Left renal pelvis (tissue), 4 donors: ENCODE results near the gene ANKS1B. TPM values are rescaled to one million over a fixed set of nuclear protein-coding genes. Genes with fewer than 3 reads are reported as not detected.
"Not testable (repeated sequence)": the region's sequence is repeated elsewhere in the genome, so short reads cannot be mapped to it uniquely, and the experiment has no call there.

ENCODE experiments used
- DNase-seq, 4 donors: peaks; one replicate each; pipeline ENCODE4 v3.0.0-alpha.2; 2013; ENCODE audit warnings: low read depth in 4 of 4, low spot score in 3 of 4
- polyA plus RNA-seq, 4 donors: library from polyadenylated mRNA; unstranded; fragments of 120-200 nt; gene quantifications; one replicate each; pipeline ENCODE4 v1.2.1, GENCODE V29; 2013; ENCODE audit not compliant: insufficient read length in 4 of 4

ANKS1B gene
- polyA plus RNA-seq, 4 donors, result 3.7 to 6.3 (median 4.7) TPM

- no peak for DNase-seq
Measured at GRCh38 chr12:99768758-99769157, 216.0 kb downstream of the ANKS1B start.

GRCh38 chr12:99767809-99768208, 216.9 kb downstream of the ANKS1B start:
- DNase-seq, result peak in 1 of 4 donors; percentile 7

GRCh38 chr12:99766408-99766807, 218.3 kb downstream of the ANKS1B start:
- DNase-seq, result no peak

- no peak for DNase-seq
Measured at GRCh38 chr12:99765469-99766114, 219.1 kb downstream of the ANKS1B start.

- DNase-seq, result no peak
Measured at GRCh38 chr12:99759444-99759843, 225.3 kb downstream of the ANKS1B start.

GRCh38 chr12:99758997-99759396, 225.7 kb downstream of the ANKS1B start:
- no peak for DNase-seq

GRCh38 chr12:99752740-99753139, 232.0 kb downstream of the ANKS1B start:
- no peak for DNase-seq

GRCh38 chr12:99746538-99746937, 238.2 kb downstream of the ANKS1B start:
- DNase-seq, result no peak

- DNase-seq, result no peak
Measured at GRCh38 chr12:99745895-99746294, 238.8 kb downstream of the ANKS1B start.

GRCh38 chr12:99745121-99745520, 239.6 kb downstream of the ANKS1B start:
- no peak for DNase-seq

GRCh38 chr12:99736760-99737269, 247.9 kb downstream of the ANKS1B start:
- DNase-seq, result no peak

GRCh38 chr12:99732131-99732530, 252.6 kb downstream of the ANKS1B start:
- DNase-seq, result no peak

GRCh38 chr12:99722690-99723486, 261.8 kb downstream of the ANKS1B start:
- DNase-seq, result no peak

- no peak for DNase-seq
Measured at GRCh38 chr12:99721715-99722275, 262.9 kb downstream of the ANKS1B start.

GRCh38 chr12:99720083-99720465, 264.7 kb downstream of the ANKS1B start:
- DNase-seq, result not testable (repeated sequence)

GRCh38 chr12:99719411-99720082, 265.2 kb downstream of the ANKS1B start:
- DNase-seq, result not testable (repeated sequence)

GRCh38 chr12:99715841-99716510, 268.8 kb downstream of the ANKS1B start:
- not testable (repeated sequence) for DNase-seq

- not testable (repeated sequence) for DNase-seq
Measured at GRCh38 chr12:99714921-99715320, 269.8 kb downstream of the ANKS1B start.

- DNase-seq, result no peak
Measured at GRCh38 chr12:99713946-99714520, 270.7 kb downstream of the ANKS1B start.

GRCh38 chr12:99712281-99712680, 272.5 kb downstream of the ANKS1B start:
- DNase-seq, result no peak
